HG03520 (cell line): ENCODE results near the gene DCAF11.

ENCODE experiments used
- ATAC-seq: cut with Tn5 transposase; IDR thresholded peaks from one replicate; pipeline ENCODE4 v1.9.1; 2021; ENCODE audit warnings: mild to moderate bottlenecking, moderate library complexity; ENCODE audit not compliant: unreplicated experiment

Gene DCAF11

GRCh38 chr14:24078146-24078545 lies 36.4 kb upstream of the DCAF11 start:
- ATAC-seq = no peak

GRCh38 chr14:24079491-24080141 lies 35.0 kb upstream of the DCAF11 start:
- ATAC-seq = no peak

GRCh38 chr14:24080142-24080530 lies 34.4 kb upstream of the DCAF11 start:
- ATAC-seq = no peak

- peak; percentile 73 for ATAC-seq
These were observed 33.5 kb upstream of the DCAF11 start for GRCh38 chr14:24080888-24081738.

GRCh38 chr14:24081739-24082211 lies 32.8 kb upstream of the DCAF11 start:
- no peak for ATAC-seq

- no peak for ATAC-seq
These were observed 32.0 kb upstream of the DCAF11 start for GRCh38 chr14:24082411-24083080.

GRCh38 chr14:24083462-24083861 lies 31.1 kb upstream of the DCAF11 start:
- no peak for ATAC-seq

GRCh38 chr14:24084440-24084839 lies 30.1 kb upstream of the DCAF11 start:
- no peak for ATAC-seq

GRCh38 chr14:24085215-24085614 lies 29.4 kb upstream of the DCAF11 start:
- ATAC-seq = no peak

GRCh38 chr14:24086193-24086955 lies 28.2 kb upstream of the DCAF11 start:
- no peak for ATAC-seq

- no peak for ATAC-seq
These were observed 27.6 kb upstream of the DCAF11 start for GRCh38 chr14:24087004-24087403.

GRCh38 chr14:24088095-24088494 lies 26.5 kb upstream of the DCAF11 start:
- no peak for ATAC-seq

- no peak for ATAC-seq
These were observed 24.7 kb upstream of the DCAF11 start for GRCh38 chr14:24089890-24090289.

- ATAC-seq = no peak
These were observed 22.5 kb upstream of the DCAF11 start for GRCh38 chr14:24092110-24092504.

GRCh38 chr14:24092505-24093206 lies 21.9 kb upstream of the DCAF11 start:
- ATAC-seq = no peak

- ATAC-seq = no peak
These were observed 21.2 kb upstream of the DCAF11 start for GRCh38 chr14:24093207-24093900.

- ATAC-seq = peak; percentile 37
These were observed 20.4 kb upstream of the DCAF11 start, which contains the start of gene PCK2 for GRCh38 chr14:24093901-24094840. PCK2 (plus strand) TSS chr14:24094311; CDS start chr14:24094406, 95 bp downstream.

GRCh38 chr14:24094841-24095270 lies 19.7 kb upstream of the DCAF11 start:
- ATAC-seq = no peak
